Measurements from ENCODE around the gene OR51I2.

The OR51I2 gene

GRCh38 chr11:5449023-5449422, at the start of gene OR51I2:
Gene OR51I2 (plus strand): TSS chr11:5449323. CDS start chr11:5453489, 4,166 bp downstream.
- Histone ChIP-seq H3K4me1 (ENCODE audit: control insufficient read depth, insufficient read depth, low read length) (no peaks in the 10 kb centered on the region), H3K9ac (ENCODE audit: low read length) (no peak within 1 kb of the TSS), H3K4me3 (ENCODE audit: low read depth, low read length) (no peak within 1 kb of the TSS), H3K9me3 (ENCODE audit: control insufficient read depth, insufficient read depth, low read depth, low read length) (no peaks in the 10 kb centered on the region), H3K27ac (ENCODE audit: low read depth, low read length) (no peak within 1 kb of the TSS), H3K36me3 (ENCODE audit: control insufficient read depth, insufficient read depth, low read length) (no peaks in the 10 kb centered on the region), H3K27me3 (ENCODE audit: control insufficient read depth, insufficient read depth, low read length) (no peaks in the 10 kb centered on the region)

GRCh38 chr11:5405173-5405572, 44.0 kb upstream of the OR51I2 start:
- Histone ChIP-seq H3K4me1 (ENCODE audit: control insufficient read depth, insufficient read depth, low read length) (no peaks in the 10 kb centered on the region), H3K27ac (ENCODE audit: low read depth, low read length) (no peak overlapping the region), H3K36me3 (ENCODE audit: control insufficient read depth, insufficient read depth, low read length) (no peaks in the 10 kb centered on the region), H3K27me3 (ENCODE audit: control insufficient read depth, insufficient read depth, low read length) (no peaks in the 10 kb centered on the region), H3K9me3 (ENCODE audit: control insufficient read depth, insufficient read depth, low read depth, low read length) (0 out of 2 replicates have a peak, but pooled peaks cover 2% of the 10 kb centered on the region), H3K4me3 (ENCODE audit: low read depth, low read length) (no peak overlapping the region), H3K9ac (ENCODE audit: low read length) (no peak overlapping the region)

- Histone ChIP-seq H3K27ac (ENCODE audit: low read depth, low read length) (no peak overlapping the region), H3K4me1 (ENCODE audit: control insufficient read depth, insufficient read depth, low read length) (no peaks in the 10 kb centered on the region), H3K36me3 (ENCODE audit: control insufficient read depth, insufficient read depth, low read length) (no peaks in the 10 kb centered on the region), H3K4me3 (ENCODE audit: low read depth, low read length) (no peak overlapping the region), H3K9me3 (ENCODE audit: control insufficient read depth, insufficient read depth, low read depth, low read length) (no peaks in the 10 kb centered on the region), H3K27me3 (ENCODE audit: control insufficient read depth, insufficient read depth, low read length) (no peaks in the 10 kb centered on the region), H3K9ac (ENCODE audit: low read length) (no peak overlapping the region)
Observed at GRCh38 chr11:5420993-5421392, 28.1 kb upstream of the OR51I2 start.

- Histone ChIP-seq H3K36me3 (ENCODE audit: control insufficient read depth, insufficient read depth, low read length) (no peaks in the 10 kb centered on the region), H3K9me3 (ENCODE audit: control insufficient read depth, insufficient read depth, low read depth, low read length) (no peaks in the 10 kb centered on the region), H3K27ac (ENCODE audit: low read depth, low read length) (no peak within 1 kb of the TSS), H3K9ac (ENCODE audit: low read length) (no peak within 1 kb of the TSS), H3K27me3 (ENCODE audit: control insufficient read depth, insufficient read depth, low read length) (no peaks in the 10 kb centered on the region), H3K4me1 (ENCODE audit: control insufficient read depth, insufficient read depth, low read length) (no peaks in the 10 kb centered on the region), H3K4me3 (ENCODE audit: low read depth, low read length) (no peak within 1 kb of the TSS)
Observed at GRCh38 chr11:5421811-5422210, 27.3 kb upstream of the OR51I2 start, which contains the start of gene OR51Q1. Gene OR51Q1 (plus strand): TSS chr11:5422111. CDS start chr11:5422201, 90 bp downstream.

- no peaks in the 10 kb centered on the region for H3K27me3 ChIP-seq (ENCODE audit: control insufficient read depth, insufficient read depth, low read length)
- H3K4me1 ChIP-seq (ENCODE audit: control insufficient read depth, insufficient read depth, low read length) = no peaks in the 10 kb centered on the region
Observed at GRCh38 chr11:5423131-5423530, 26.0 kb upstream of the OR51I2 start.

GRCh38 chr11:5441414-5441813, 7.7 kb upstream of the OR51I2 start, which contains the start of gene OR51I1:
Gene OR51I1 (minus strand): TSS chr11:5441514. CDS start chr11:5441514, 0 bp downstream.
- H3K27me3 ChIP-seq (ENCODE audit: control insufficient read depth, insufficient read depth, low read length) = no peaks in the 10 kb centered on the region; the same call in 1 of the 2 replicates
- H3K9ac ChIP-seq (ENCODE audit: low read length) = no peak within 1 kb of the TSS
- H3K4me3 ChIP-seq (ENCODE audit: low read depth, low read length) = no peak within 1 kb of the TSS
- no peaks in the 10 kb centered on the region for H3K36me3 ChIP-seq (ENCODE audit: control insufficient read depth, insufficient read depth, low read length)
- H3K9me3 ChIP-seq (ENCODE audit: control insufficient read depth, insufficient read depth, low read depth, low read length) = no peaks in the 10 kb centered on the region
- no peak within 1 kb of the TSS for H3K27ac ChIP-seq (ENCODE audit: low read depth, low read length)
- no peaks in the 10 kb centered on the region for H3K4me1 ChIP-seq (ENCODE audit: control insufficient read depth, insufficient read depth, low read length)

More at GRCh38 chr11:5423131-5423530, 26.0 kb upstream of the OR51I2 start:
- no peak overlapping the region for H3K4me3 ChIP-seq (ENCODE audit: low read depth, low read length)
- H3K9ac ChIP-seq (ENCODE audit: low read length) = no peak overlapping the region
- no peaks in the 10 kb centered on the region for H3K36me3 ChIP-seq (ENCODE audit: control insufficient read depth, insufficient read depth, low read length)
- no peak overlapping the region for H3K27ac ChIP-seq (ENCODE audit: low read depth, low read length)
- no peaks in the 10 kb centered on the region for H3K9me3 ChIP-seq (ENCODE audit: control insufficient read depth, insufficient read depth, low read depth, low read length)

GRCh38 chr11:5443835-5444393, 5.2 kb upstream of the OR51I2 start:
- no peak overlapping the region for H3K27ac ChIP-seq (ENCODE audit: low read depth, low read length)
- H3K9ac ChIP-seq (ENCODE audit: low read length) = no peak overlapping the region
- H3K4me3 ChIP-seq (ENCODE audit: low read depth, low read length) = no peak overlapping the region
- no peaks in the 10 kb centered on the region for H3K9me3 ChIP-seq (ENCODE audit: control insufficient read depth, insufficient read depth, low read depth, low read length)
- no peaks in the 10 kb centered on the region; the same call in 1 of the 2 replicates for H3K27me3 ChIP-seq (ENCODE audit: control insufficient read depth, insufficient read depth, low read length)
- H3K4me1 ChIP-seq (ENCODE audit: control insufficient read depth, insufficient read depth, low read length) = no peaks in the 10 kb centered on the region
- no peaks in the 10 kb centered on the region for H3K36me3 ChIP-seq (ENCODE audit: control insufficient read depth, insufficient read depth, low read length)

GRCh38 chr11:5449432-5449831, 309 bp downstream of the OR51I2 start:
- Histone ChIP-seq H3K4me3 (ENCODE audit: low read depth, low read length) (no peak overlapping the region), H3K27ac (ENCODE audit: low read depth, low read length) (no peak overlapping the region), H3K9me3 (ENCODE audit: control insufficient read depth, insufficient read depth, low read depth, low read length) (no peaks in the 10 kb centered on the region), H3K36me3 (ENCODE audit: control insufficient read depth, insufficient read depth, low read length) (no peaks in the 10 kb centered on the region), H3K9ac (ENCODE audit: low read length) (no peak overlapping the region), H3K4me1 (ENCODE audit: control insufficient read depth, insufficient read depth, low read length) (no peaks in the 10 kb centered on the region), H3K27me3 (ENCODE audit: control insufficient read depth, insufficient read depth, low read length) (no peaks in the 10 kb centered on the region)

GRCh38 chr11:5460983-5461621, 12.0 kb downstream of the OR51I2 start:
- Histone ChIP-seq H3K9me3 (ENCODE audit: control insufficient read depth, insufficient read depth, low read depth, low read length) (no peaks in the 10 kb centered on the region), H3K27ac (ENCODE audit: low read depth, low read length) (no peak overlapping the region), H3K4me1 (ENCODE audit: control insufficient read depth, insufficient read depth, low read length) (no peaks in the 10 kb centered on the region), H3K27me3 (ENCODE audit: control insufficient read depth, insufficient read depth, low read length) (no peaks in the 10 kb centered on the region), H3K9ac (ENCODE audit: low read length) (no peak overlapping the region), H3K36me3 (ENCODE audit: control insufficient read depth, insufficient read depth, low read length) (no peaks in the 10 kb centered on the region), H3K4me3 (ENCODE audit: low read depth, low read length) (no peak overlapping the region)

GRCh38 chr11:5467527-5467926, 18.4 kb downstream of the OR51I2 start:
- Histone ChIP-seq H3K27me3 (ENCODE audit: control insufficient read depth, insufficient read depth, low read length) (no peaks in the 10 kb centered on the region), H3K9me3 (ENCODE audit: control insufficient read depth, insufficient read depth, low read depth, low read length) (no peaks in the 10 kb centered on the region), H3K4me3 (ENCODE audit: low read depth, low read length) (no peak overlapping the region), H3K27ac (ENCODE audit: low read depth, low read length) (no peak overlapping the region), H3K36me3 (ENCODE audit: control insufficient read depth, insufficient read depth, low read length) (no peaks in the 10 kb centered on the region), H3K9ac (ENCODE audit: low read length) (no peak overlapping the region), H3K4me1 (ENCODE audit: control insufficient read depth, insufficient read depth, low read length) (no peaks in the 10 kb centered on the region)

GRCh38 chr11:5473921-5474320, 24.8 kb downstream of the OR51I2 start:
- no peaks in the 10 kb centered on the region for H3K4me1 ChIP-seq (ENCODE audit: control insufficient read depth, insufficient read depth, low read length)
- H3K9ac ChIP-seq (ENCODE audit: low read length) = no peak overlapping the region
- no peaks in the 10 kb centered on the region for H3K27me3 ChIP-seq (ENCODE audit: control insufficient read depth, insufficient read depth, low read length)
- H3K4me3 ChIP-seq (ENCODE audit: low read depth, low read length) = no peak overlapping the region
- no peak overlapping the region for H3K27ac ChIP-seq (ENCODE audit: low read depth, low read length)
- no peaks in the 10 kb centered on the region for H3K9me3 ChIP-seq (ENCODE audit: control insufficient read depth, insufficient read depth, low read depth, low read length)
- no peaks in the 10 kb centered on the region for H3K36me3 ChIP-seq (ENCODE audit: control insufficient read depth, insufficient read depth, low read length)

All from HUES6 (cell line).